ENCODE results near the gene FBXL2. TPM values are rescaled to one million over a fixed set of nuclear protein-coding genes. Genes with fewer than 3 reads are reported as not detected.
A peak's percentile ranks its signal among the peaks of the same experiment; 100 is the strongest.

The FBXL2 gene
- 3.5 TPM for polyA plus RNA-seq (2013, experiment 1 of 2; ENCODE audit: insufficient read length)
- polyA plus RNA-seq (2013, experiment 2 of 2; ENCODE audit: insufficient read length), result 4.0 TPM

- peak; percentile 46 for DNase-seq
Observed at GRCh38 chr3:33277193-33277882, at the start of gene FBXL2. TSS of gene FBXL2 (plus strand) at chr3:33277442. CDS start at chr3:33277513, 71 bp downstream.

DNA sequence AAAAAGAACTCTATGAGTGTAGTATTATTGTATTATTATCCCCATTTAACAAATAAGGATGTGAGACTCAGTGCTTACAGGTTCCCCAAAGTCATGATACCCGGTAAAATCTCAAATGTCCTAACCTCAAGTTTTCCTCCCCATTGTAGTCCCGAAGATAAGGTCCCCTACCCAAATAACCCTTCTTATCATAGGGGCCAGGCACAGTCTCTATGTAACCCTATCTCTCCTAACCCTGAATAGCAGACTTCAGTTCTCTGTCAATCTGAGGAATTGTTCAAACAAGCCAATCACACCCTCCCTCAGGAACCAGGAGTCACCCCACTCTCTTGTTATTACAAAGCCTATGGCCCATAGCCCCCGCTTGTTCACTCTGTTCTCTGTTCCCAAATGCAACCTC lies 48.2 kb upstream of the FBXL2 start:
- no peak for DNase-seq

DNA sequence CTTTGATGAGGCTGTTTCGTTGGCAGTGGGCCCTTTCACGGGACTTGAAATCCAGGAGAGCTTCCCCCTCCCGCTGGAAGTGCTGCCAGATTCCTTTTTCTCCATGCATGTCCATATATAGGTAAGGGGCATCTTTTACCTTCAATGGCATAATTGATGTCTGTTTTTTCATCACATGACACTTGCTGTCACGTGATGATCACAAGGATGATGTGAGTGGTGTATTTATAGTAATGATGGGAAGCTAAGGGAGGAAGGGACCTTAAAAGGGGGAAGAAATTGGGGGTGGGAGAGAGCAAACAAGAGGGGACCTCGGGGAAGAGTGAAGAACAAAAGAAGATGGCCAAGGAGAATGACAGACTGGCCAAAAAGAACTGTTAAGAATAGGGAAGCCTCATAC lies 47.3 kb upstream of the FBXL2 start:
- no peak for DNase-seq

DNA sequence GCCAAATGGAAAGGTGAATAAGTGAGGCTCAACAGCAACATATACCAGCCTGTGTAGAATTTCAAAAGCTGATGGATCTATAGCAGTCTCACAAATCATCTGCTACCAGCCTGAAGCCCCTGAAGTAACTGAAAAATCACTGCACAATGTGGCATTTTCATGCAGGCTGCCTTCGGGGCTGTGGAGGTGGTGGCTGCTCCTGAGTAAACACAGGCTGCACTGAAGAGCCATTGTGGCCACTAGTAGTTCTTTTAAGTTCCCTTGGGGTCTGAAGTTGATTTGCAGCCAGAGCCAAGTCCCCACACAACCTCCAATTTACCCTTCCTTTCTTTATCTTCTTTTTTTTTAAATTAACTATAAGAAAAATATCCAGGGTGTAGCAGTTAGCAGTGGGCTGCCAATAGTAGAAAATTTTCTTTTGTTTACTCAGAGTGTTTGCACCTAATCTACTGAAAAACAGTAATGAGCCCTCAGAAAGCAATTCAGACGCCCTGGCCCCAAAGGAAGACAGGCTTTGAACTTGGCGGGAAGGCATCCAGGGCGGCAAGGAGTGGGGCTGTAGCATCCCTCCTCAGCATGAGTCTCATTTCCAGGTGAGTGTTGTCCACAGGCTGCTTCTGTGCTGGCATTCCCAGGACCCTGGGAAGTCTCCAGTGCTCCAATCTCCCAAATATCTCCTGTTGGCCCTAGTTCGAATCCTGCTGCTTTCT lies 45.3 kb upstream of the FBXL2 start:
- DNase-seq, result no peak

- DNase-seq, result no peak
Observed at GRCh38 chr3:33233884-33234283, 43.4 kb upstream of the FBXL2 start.

DNA sequence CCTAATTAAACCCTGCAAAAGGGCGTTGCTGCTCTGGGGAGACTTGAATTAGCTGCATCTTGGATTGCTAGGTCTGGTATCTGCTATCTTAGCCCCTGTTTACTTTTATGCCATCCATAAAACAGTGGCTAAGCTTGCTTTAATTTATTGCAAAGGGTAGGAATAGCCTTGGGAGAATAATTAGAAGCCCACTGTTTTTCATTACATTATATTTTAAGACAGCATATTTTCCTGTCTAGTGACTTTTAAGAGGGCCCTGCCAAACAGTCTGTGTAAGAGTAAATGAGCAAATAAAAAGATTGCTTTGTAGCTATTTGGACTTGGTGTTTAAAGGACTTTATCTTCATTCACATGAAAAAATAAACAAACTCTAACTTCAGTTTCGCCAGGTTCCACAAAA lies 41.2 kb upstream of the FBXL2 start:
- no peak for DNase-seq

DNA sequence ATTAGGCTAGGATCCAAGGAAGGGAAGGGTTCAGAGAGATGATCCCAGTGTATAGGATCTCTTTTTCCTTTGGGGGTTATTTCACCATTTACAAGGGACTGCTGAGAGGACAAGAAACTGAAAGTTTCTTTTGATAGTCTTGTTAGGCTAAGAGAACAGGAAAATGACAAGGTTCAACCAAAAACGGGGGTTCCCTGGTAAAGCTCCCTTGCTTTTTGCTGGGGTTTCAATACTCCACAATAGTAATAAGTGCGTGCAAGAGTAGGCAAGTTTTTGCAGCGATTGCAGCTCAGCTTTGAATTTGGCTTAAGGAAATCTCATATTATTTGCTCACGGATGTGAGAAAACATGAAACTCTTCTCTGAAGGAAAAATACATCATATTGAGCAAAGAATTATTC lies 39.8 kb upstream of the FBXL2 start:
- DNase-seq, result no peak

DNA sequence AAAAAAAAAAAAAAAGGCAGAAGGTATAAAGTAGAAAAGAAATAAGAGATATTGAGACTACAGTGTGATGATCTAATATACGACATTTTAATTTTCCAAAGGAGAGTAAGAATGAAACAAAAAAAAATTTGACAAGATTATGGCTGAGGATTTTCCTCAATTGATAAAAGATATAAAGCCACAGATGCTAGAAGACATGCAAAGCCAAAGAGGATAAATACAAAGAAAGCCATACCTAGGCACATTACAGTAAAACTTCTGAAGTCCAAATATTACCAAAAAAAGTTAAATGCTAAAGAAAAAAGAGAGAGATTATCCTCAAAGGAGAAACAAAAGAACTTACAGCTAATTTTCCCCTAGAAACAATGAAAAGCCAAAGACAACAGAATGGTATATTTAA lies 38.3 kb upstream of the FBXL2 start:
- DNase-seq, result no peak

- DNase-seq, result no peak
Observed at GRCh38 chr3:33240261-33240660, 37.0 kb upstream of the FBXL2 start.

GRCh38 chr3:33246786-33247185 lies 30.5 kb upstream of the FBXL2 start:
- no peak for DNase-seq

- peak; percentile 1 for DNase-seq
Observed at GRCh38 chr3:33250712-33251111, 26.5 kb upstream of the FBXL2 start.

GRCh38 chr3:33256249-33256648 lies 21.0 kb upstream of the FBXL2 start:
- no peak for DNase-seq

DNA sequence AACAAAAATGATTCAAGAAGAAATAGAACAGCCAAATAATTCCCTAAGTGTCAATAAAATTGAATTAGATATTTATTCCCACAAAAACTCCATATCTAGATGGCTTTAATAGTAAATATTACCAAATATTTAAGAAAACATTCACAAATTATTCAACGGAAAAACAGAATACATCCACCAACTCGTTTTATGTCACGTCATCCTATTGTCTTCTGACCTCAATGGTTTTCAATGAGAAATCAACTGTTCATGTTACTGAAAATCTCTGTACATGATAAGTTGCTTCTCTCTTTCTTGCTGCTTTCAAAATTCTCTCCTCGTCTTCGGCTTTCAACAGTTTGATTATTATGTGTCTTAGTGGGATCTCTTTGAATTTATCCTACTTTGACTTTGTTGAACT lies 17.1 kb upstream of the FBXL2 start:
- DNase-seq, result no peak

DNA sequence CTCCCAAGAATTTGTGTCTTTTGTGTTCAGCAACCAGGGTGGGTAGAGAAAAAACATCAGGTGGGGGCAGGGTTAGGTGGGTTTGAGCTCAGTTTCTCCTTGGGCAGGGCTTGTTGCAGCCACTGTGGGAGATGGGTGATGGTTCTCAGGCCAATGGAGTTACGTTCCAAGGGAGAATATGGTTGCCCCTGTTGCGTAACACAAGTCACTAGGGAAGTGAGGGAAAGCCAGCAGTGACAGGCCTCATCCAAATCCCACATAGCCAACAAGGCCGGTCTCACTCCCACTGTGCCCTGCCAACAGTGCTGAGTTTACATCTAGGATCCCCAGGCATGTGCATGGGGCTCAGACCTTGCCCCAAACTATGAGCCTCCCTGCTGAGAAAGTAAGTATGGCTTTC lies 7.9 kb upstream of the FBXL2 start:
- no peak for DNase-seq

GRCh38 chr3:33271324-33271723 lies 5.9 kb upstream of the FBXL2 start:
- DNase-seq, result no peak

- DNase-seq, result no peak
Observed at GRCh38 chr3:33273628-33274027, 3.6 kb upstream of the FBXL2 start.

DNA sequence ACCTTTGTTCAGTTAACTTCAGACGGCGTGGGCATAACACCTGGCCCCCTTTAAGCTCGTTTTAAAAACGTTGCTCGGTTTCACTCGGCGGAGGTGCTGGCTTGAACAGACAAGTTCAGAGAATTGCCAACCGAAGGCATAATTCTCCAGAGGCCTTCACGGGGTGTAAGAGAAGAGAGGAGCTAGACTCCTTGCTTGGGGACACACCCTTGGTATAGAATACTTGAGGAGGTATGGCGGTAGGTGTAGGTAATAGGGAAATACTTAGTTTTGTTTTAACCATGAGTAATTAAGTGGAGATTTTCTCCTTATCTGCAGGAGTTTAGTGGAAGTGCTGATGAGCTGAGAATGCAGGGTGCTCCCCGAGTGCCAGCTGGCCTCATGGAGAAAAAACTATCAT lies 921 bp downstream of the FBXL2 start:
- DNase-seq, result no peak

DNA sequence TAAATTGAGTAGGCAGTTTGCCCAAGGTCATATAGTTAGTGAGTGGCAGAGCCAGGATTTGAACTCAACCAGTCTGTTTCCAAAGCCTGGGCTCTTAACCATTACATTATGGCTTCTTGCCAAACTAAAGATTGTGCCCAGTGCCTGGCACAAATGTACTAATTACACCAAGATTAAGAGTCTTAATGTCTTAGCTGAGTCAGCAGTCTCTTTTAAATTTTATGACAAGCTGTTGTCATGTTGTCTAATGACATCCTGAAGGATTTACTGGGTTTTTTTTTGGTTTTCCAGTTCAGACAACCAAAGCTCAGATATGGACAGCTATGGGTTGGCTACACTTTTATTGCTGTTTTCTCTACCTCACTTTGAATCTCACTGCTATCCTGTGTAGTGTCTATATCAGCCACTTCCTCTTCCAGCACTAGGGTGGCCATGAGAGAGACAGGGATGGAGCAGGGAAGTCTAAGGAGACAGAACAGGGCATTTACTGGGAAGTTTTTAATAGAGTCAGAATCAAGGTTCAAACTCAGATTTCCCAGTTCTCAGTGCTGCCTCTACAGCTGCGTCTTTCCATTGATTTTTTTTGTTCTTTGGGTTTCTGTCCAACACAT lies 10.5 kb downstream of the FBXL2 start:
- no peak for DNase-seq

DNA sequence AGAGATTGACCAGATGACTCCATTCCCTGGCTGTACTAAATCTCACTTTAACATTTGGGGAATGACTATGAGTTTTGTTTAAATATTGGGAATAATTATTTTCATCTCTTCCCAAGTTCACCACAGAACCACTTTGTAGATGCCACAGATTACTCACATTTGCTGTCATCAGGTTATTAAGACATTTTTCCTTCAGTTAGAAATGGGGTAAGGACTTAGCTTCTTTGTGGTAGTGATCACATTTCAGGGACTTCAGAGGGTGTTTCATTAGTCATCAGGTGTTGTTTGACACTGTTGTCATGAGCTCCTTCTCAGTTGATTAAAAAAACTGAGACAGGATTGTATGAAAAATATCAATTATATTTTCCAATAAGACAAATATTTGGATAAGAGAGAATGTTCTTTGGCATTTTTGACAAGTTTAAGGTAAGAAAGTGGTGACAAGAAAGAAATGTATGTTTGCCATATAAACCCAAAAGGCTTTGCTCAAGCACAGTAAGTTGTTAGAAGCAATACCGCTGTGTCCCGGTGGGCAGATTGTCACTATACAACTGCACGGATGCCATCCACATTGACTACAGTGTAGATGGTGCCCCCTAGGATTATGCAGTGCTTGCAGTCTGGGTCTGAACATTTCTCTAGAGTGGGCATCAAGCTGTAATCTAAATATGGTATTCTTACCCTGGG lies 22.3 kb downstream of the FBXL2 start:
- DNase-seq, result peak; percentile 92

- no peak for DNase-seq
Observed at GRCh38 chr3:33312361-33312760, 35.1 kb downstream of the FBXL2 start.

DNA sequence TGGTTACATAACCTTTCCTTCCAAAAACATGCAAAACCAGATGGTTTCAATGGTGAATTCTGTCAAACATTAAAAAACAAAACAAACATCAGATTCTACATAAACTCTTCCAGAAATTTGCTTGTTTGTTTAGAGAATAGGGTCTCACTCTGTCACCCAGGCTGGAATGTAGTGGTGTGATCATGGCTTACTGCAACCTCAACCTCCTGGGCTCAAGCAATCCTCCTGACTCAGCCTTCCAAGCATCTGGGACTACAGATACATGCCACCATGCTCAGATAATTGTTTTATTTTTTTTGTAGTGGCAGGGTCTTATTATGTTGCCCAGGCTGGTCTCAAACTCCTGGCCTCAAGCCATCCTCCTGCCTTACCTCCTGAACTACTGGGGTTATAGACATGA lies 36.1 kb downstream of the FBXL2 start:
- no peak for DNase-seq

DNA sequence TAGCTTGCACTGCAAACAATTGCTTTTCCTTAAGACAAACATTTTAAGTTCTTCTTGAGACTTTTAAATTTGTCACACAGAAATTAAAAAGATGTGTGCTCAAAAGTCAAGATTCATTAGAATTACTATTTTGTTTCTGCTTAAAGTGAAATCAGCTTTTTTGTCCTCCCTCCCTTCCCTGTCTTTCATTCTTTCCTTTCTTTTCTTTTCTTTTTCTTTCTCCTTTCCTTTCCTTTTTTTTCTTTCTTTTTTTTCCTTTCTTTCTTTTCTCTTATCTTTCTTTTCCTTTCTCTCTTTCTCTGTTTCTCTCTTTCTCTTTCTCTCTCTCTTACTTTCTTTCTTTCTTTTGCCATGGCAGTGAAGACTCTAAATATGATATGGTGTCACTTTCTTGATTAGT lies 37.8 kb downstream of the FBXL2 start:
- DNase-seq, result no peak

- DNase-seq, result peak; percentile 17
Observed at GRCh38 chr3:33315826-33316225, 38.6 kb downstream of the FBXL2 start.

Data from fibroblast of skin of abdomen (primary cell).